ENCODE results near the gene CREB5.

DNA sequence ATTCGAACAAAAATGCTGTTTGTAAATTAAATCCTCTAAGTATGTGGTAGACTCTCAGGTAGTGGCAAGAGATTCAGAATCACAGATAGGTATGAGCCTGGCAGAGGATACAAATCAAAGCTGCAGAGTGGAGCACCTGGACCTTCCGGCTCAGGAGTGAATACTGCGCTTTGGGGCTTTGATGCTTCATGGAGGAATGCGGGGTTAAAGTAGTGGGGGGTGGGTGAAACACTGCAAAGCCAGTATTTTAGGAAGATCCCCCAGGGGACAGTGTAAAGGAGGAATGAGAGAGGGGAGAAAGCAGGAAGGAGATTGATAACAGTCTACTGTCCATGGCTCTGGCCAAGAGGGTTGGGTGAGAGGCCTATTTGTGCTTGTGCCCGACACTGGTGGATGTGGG is 43.2 kb downstream of the CREB5 start:
- TF ChIP-seq POLR2A (IDR thresholded peaks at IDR 0.05): no peak
- TF ChIP-seq, protein P1, sequence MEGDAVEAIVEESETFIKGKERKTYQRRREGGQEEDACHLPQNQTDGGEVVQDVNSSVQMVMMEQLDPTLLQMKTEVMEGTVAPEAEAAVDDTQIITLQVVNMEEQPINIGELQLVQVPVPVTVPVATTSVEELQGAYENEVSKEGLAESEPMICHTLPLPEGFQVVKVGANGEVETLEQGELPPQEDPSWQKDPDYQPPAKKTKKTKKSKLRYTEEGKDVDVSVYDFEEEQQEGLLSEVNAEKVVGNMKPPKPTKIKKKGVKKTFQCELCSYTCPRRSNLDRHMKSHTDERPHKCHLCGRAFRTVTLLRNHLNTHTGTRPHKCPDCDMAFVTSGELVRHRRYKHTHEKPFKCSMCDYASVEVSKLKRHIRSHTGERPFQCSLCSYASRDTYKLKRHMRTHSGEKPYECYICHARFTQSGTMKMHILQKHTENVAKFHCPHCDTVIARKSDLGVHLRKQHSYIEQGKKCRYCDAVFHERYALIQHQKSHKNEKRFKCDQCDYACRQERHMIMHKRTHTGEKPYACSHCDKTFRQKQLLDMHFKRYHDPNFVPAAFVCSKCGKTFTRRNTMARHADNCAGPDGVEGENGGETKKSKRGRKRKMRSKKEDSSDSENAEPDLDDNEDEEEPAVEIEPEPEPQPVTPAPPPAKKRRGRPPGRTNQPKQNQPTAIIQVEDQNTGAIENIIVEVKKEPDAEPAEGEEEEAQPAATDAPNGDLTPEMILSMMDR (IDR thresholded peaks at IDR 0.05): no peak
